ENCODE results near the gene LPAR6.

DNA sequence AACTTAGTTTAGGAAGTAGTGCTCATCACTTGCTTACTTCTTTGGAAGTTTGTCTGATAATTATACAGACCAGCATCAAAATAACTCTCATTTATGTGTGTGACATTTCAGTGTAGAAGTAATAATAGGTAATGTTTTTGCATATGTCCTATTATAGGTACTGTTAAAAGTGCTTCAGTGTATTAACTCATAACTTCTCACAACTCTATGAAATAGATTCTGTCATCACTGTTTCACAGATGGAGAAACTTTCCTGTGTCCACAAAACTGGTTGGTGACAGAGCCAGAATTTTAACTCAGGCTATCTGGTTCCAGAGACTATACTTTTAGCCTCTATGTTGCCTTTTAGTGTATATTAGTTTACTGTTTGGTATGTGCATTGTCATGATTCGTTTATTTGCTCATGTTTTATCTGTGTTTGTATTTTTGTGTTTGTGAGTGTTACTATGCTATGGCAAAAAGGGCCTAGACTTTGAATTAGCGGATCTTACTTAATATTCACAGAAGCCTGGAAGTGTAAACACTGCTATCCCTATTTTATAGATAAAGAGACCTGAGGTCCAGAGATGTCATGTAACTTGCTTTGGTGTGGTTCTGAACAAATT, 12.7 kb downstream of the LPAR6 start:
- TF ChIP-seq, protein P1, sequence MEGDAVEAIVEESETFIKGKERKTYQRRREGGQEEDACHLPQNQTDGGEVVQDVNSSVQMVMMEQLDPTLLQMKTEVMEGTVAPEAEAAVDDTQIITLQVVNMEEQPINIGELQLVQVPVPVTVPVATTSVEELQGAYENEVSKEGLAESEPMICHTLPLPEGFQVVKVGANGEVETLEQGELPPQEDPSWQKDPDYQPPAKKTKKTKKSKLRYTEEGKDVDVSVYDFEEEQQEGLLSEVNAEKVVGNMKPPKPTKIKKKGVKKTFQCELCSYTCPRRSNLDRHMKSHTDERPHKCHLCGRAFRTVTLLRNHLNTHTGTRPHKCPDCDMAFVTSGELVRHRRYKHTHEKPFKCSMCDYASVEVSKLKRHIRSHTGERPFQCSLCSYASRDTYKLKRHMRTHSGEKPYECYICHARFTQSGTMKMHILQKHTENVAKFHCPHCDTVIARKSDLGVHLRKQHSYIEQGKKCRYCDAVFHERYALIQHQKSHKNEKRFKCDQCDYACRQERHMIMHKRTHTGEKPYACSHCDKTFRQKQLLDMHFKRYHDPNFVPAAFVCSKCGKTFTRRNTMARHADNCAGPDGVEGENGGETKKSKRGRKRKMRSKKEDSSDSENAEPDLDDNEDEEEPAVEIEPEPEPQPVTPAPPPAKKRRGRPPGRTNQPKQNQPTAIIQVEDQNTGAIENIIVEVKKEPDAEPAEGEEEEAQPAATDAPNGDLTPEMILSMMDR (IDR thresholded peaks at IDR 0.05): no peak
- TF ChIP-seq POLR2AphosphoS5 (IDR thresholded peaks at IDR 0.05) (no peak), POLR2A (IDR thresholded peaks at IDR 0.05) (no peak)

All from transverse colon (tissue), 4 donors.